Stimulated activated CD4-positive, alpha-beta T cell treated with anti-CD3 and anti-CD28 coated beads, Interleukin-12 subunit alpha, Interleukin-12 subunit beta, amount 100 ng/mL, for 48 hours (primary cell): ENCODE results near the gene UNG.
A peak's percentile ranks its signal among the peaks of the same experiment; 100 is the strongest.

Experiments
- DNase-seq, 3 donors: peaks; one replicate each; pipeline ENCODE4 v3.0.0-alpha.2; 2020; ENCODE audit warnings: low read depth in 2 of 3, low spot score in 1 of 3

Gene UNG

GRCh38 chr12:109154451-109155438 lies 57.3 kb downstream of the UNG start:
- peak; percentile 69 to 73 (median 73) for DNase-seq

GRCh38 chr12:109156036-109156435 lies 58.6 kb downstream of the UNG start:
- no peak for DNase-seq

- no peak for DNase-seq
Observed at GRCh38 chr12:109156586-109156985, 59.2 kb downstream of the UNG start.

- DNase-seq, result no peak
Observed at GRCh38 chr12:109157986-109158385, 60.6 kb downstream of the UNG start.

GRCh38 chr12:109160433-109160832 lies 63.0 kb downstream of the UNG start:
- DNase-seq, result no peak
